ENCODE measurements around the gene CRYBG2.

CRYBG2 gene

DNA sequence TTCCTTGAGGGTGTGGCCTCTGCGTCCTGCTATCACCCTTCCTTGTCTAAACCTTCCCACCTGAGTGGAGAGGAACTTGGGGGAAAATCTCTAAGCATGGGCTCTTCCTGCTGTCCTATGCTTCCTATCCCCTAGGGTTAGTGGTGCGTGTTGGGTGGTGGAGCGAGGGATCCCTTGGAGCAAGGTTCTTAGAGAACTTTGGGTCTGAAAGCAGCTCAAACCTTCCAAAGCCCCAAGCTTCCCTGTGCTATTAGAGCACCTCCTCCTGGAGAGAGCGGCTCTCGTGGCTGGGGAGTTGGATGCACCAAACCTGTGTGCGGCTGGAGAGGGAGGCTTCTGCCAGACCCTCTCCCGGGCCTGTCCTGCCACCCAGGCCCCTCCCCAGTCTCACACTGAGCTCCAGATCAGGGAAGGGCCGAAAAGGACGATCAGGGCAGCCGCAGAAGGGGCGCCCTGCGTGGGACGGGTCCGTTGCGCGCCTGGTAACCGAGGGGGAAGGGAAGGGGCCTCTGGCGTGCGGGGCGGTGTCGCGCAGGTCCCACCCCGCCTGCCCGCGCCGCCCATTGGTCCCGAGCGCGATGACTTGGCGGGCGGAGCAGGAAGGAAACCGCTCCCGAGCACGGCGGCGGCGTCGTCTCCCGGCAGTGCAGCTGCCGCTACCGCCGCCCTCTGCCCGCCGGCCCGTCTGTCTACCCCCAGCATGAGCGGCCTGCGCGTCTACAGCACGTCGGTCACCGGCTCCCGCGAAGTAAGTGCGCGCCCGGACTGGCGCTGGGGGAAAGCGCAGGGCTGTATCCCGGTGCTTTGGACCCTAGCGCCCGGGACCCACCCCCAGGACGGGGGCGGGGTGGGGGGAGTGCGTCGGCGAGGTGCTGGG lies 74.2 kb downstream of the CRYBG2 start, which contains the start of gene SH3BGRL3:
SH3BGRL3 (plus strand) TSS at position 631 of the 877 bp plus-strand sequence; CDS start at position 701, 70 bp downstream.
- peak; percentile 78 for DNase-seq (ENCODE audit: low read depth)

- DNase-seq (ENCODE audit: low read depth): no peak
Observed at GRCh38 chr1:26278724-26279455, 75.0 kb downstream of the CRYBG2 start.

GRCh38 chr1:26278303-26278702 lies 75.6 kb downstream of the CRYBG2 start:
- DNase-seq (ENCODE audit: low read depth): no peak

DNA sequence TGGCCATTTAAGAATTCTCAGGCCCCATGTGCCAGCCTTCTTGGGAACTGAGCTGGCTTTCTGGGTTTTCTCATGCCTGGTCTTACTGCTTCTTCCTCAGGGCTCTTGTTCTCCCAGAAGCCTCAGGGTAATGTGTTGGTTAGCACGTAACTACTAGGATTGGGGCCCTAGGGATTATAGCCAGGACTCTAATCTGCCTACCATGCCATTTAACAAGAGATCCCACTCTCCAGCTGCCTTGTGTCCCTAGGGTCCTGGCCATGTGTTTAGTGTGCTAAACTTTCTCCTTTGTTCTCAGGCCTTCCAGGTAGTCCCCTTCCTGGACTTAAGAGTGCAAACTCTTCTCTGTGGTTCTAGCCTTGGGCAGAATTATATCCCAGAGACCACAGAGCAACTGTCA lies 76.2 kb downstream of the CRYBG2 start:
- DNase-seq (ENCODE audit: low read depth): no peak

GRCh38 chr1:26277261-26277661 lies 76.7 kb downstream of the CRYBG2 start:
- no peak for DNase-seq (ENCODE audit: low read depth)

DNA sequence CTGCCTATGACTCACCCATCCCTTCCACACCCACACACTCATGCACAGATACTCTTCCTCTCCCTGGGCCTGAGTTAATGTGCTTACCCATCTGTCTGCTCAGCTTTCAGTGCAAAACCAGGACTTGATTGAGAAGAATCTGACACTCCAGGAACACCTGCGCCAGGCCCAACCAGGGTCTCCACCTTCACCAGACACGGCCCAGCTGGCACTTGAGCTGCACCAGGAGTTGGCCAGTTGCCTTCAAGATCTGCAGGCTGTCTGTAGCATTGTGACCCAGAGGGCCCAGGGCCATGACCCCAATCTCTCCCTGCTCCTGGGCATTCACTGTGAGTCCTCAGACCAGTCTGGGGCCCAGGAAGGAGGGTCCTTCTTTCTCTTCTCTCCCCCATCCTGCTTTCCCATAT lies 77.5 kb downstream of the CRYBG2 start:
- DNase-seq (ENCODE audit: low read depth): no peak

DNA sequence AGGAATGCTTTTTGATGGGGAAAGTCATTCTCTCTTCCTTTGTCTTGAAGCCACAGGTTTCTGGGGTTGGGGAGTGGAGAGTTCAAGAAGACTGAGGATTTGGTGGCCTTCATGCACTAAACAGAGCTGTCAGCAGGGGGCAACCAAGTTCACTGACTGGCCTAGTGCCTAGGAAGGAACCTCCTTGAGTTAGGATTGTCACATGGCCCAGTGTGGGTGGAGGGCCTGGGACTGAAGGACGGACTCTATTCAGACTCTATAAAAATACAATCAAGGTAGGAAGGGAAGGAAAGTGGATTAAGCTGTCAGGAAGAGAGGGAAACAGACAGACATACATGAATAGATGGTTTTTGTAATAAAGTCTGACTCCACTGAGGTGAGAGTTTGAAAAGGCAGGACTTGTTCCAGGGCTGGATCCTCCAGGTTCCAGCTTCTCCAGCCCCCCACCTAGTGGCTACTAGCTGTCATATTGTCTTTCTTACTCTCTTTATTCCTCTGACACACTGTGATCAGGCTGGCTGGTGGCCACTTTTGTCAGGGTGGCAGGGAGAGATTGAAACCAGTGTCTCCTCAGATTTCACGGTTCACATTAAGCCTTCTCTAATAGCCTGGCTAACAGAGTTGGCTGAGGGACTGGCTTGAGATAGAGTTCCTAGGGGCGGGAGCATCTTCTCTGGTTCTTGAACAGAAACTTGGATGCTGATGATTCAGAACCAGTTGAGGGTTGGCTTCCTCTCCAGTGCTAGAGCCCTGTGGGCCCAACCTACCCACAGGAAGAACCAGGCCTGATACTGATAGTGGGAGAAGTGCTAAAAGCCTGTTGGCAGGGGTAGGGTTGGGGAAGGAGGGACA lies 78.1 kb downstream of the CRYBG2 start:
- peak; percentile 66 for DNase-seq (ENCODE audit: low read depth)

GRCh38 chr1:26274801-26275425 lies 79.0 kb downstream of the CRYBG2 start:
- DNase-seq (ENCODE audit: low read depth): no peak
